Adrenal gland (tissue), 12 donors: ENCODE results near the gene ZNF124. TPM values are rescaled to one million over a fixed set of nuclear protein-coding genes. Genes with fewer than 3 reads are reported as not detected.
"Not testable (repeated sequence)": the region's sequence is repeated elsewhere in the genome, so short reads cannot be mapped to it uniquely, and the experiment has no call there.

Experiments
- DNase-seq, 7 donors: peaks; one replicate each; pipeline ENCODE4 v3.0.0-alpha.2; 2019 to 2020
- H3K27ac ChIP-seq, 5 donors: fragments of 200-600 bp; sonication (generic) in 4 of 5; 1 replicate in 3 of 5; 2 replicates in 2 of 5; pipeline versions ENCODE4 v1.5.1 to v1.8.0; 2016 to 2020; ENCODE audit warnings: mild to moderate bottlenecking in 1 of 5
- H3K27me3 ChIP-seq: fragments of 200-600 bp; 2 replicates; pipeline ENCODE4 v1.8.0; 2021
- H3K36me3 ChIP-seq, 2 donors: fragments of 200-600 bp; replicated peaks in 1 of 2; 1 replicate in 1 of 2; 2 replicates in 1 of 2; pipeline versions ENCODE4 v1.5.1 to v1.8.0; 2018 to 2022
- H3K4me1 ChIP-seq, 2 donors: fragments of 200-600 bp; replicated peaks in 1 of 2; 1 replicate in 1 of 2; 2 replicates in 1 of 2; pipeline versions ENCODE4 v1.5.1 to v1.8.0; 2018 to 2021
- H3K4me3 ChIP-seq, 4 donors: fragments of 200-600 bp; sonication (generic) in 3 of 4; one replicate each; pipeline ENCODE4 v1.5.1; 2016 to 2018
- H3K9me3 ChIP-seq, 3 donors: fragments of 200-600 bp; sonication (generic) in 1 of 3; replicated peaks in 1 of 3; 1 replicate in 2 of 3; 2 replicates in 1 of 3; pipeline versions ENCODE4 v1.5.1 to v1.8.0; 2016 to 2021
- POLR2A ChIP-seq, 2 donors: fragments of 450-650 bp; IDR thresholded peaks; one replicate each; pipeline ENCODE4 v1.6.1; 2017; ENCODE audit warnings: antibody characterized with exemption in 2 of 2, mild to moderate bottlenecking in 2 of 2, moderate library complexity in 1 of 2
- whole genome bisulfite sequencing, 4 donors: extraction: QIAGEN DNeasy Blood & Tissue Kit in 2 of 4; methylation state at CpG; one replicate each; pipeline versions ENCODE4 v1.1.5 to v1.1.7; 2013 to 2017; 5-methylcytosine and 5-hydroxymethylcytosine counted together
- intact Hi-C, 2 donors: fragments of 100-400 bp; cut with DNase I; formaldehyde crosslinking; loops; one replicate each; pipeline versions ENCODE4 v1.14.1 to v1.15.0; 2022 to 2023
- polyA plus RNA-seq, 3 donors: library from polyadenylated mRNA; stranded (reverse); fragments of 200-250 nt in 2 of 3; fragments of 350-450 nt in 1 of 3; fragmentation: Illumina TruSeq in 1 of 3; extraction: RNeasy Lipid Tissue Mini Kit (QIAGEN cat#74804) in 1 of 3; gene quantifications; one replicate each; pipeline ENCODE4 v1.2.3, GENCODE V29; 2013 to 2014
- total RNA-seq, 9 donors: library from RNA; depleted of rRNA in 4 of 9; stranded (reverse); fragments of >200 nt in 4 of 9; fragments of 120-200 nt in 1 of 9; fragmentation: NEBNext Ultra II Directional in 1 of 9; extraction: Animal tissue kit (Norgen Biotek cat#: 25700) in 1 of 9; gene quantifications; one replicate each; pipeline versions ENCODE4 v1.1.0 to v1.2.4, GENCODE V29; 2013 to 2023
- TF ChIP-seq, protein P1 (sequence below), 6 experiments: fragments of 450-650 bp in 4 of 6; fragments of 200-600 bp in 2 of 6; sonication (generic) in 1 of 6; IDR thresholded peaks; 1 replicate in 5 of 6; 2 replicates in 1 of 6; pipeline versions ENCODE4 v1.5.1 to v1.8.0; 2016 to 2021; ENCODE audit warnings: antibody characterized with exemption in 6 of 6, mild to moderate bottlenecking in 2 of 6, moderate library complexity in 1 of 6
- donor health status: healthy with polysubstance abuse.
- donor health status: Bipolar disorder and iron deficiency.
- donor health status: DM: yes; HTN: yes; CAD: no.
- donor health status: DM: no; HTN: no; CAD: no.
- donor health status: DM: no; HTN: no; CAD: no.
- donor health status: DM: yes; HTN: yes; CAD: no.

ZNF124 gene
- total and polyA plus RNA-seq, 12 donors, result 0.97 to 24.8 (median 12.5) TPM

GRCh38 chr1:247147781-247148180 lies 24.0 kb downstream of the ZNF124 start:
- peaks cover 0 to 57% (median 0%) of the 10 kb centered on the region in 3 donors for H3K9me3 ChIP-seq
- intact Hi-C loops, result no loop called here
- no peaks in the 10 kb centered on the region for H3K36me3 ChIP-seq
- no peaks in the 10 kb centered on the region for H3K4me1 ChIP-seq
- WGBS, 4 donors, result 96 to 100% (median 98%) methylated on average over 2 of the region's 2 CpGs
- H3K27ac ChIP-seq, result no peak overlapping the region
- DNase-seq, result no peak
- TF ChIP-seq POLR2A (IDR thresholded peaks at IDR 0.05), result no peak
- TF ChIP-seq, protein P1, sequence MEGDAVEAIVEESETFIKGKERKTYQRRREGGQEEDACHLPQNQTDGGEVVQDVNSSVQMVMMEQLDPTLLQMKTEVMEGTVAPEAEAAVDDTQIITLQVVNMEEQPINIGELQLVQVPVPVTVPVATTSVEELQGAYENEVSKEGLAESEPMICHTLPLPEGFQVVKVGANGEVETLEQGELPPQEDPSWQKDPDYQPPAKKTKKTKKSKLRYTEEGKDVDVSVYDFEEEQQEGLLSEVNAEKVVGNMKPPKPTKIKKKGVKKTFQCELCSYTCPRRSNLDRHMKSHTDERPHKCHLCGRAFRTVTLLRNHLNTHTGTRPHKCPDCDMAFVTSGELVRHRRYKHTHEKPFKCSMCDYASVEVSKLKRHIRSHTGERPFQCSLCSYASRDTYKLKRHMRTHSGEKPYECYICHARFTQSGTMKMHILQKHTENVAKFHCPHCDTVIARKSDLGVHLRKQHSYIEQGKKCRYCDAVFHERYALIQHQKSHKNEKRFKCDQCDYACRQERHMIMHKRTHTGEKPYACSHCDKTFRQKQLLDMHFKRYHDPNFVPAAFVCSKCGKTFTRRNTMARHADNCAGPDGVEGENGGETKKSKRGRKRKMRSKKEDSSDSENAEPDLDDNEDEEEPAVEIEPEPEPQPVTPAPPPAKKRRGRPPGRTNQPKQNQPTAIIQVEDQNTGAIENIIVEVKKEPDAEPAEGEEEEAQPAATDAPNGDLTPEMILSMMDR (IDR thresholded peaks at IDR 0.05), result no peak
- no peak overlapping the region for H3K4me3 ChIP-seq
- H3K27me3 ChIP-seq, result no peaks in the 10 kb centered on the region

- H3K4me1 ChIP-seq, H3K36me3 ChIP-seq, H3K4me3 ChIP-seq, intact Hi-C loops, DNase-seq, H3K27ac ChIP-seq, H3K27me3 ChIP-seq: not testable (repeated sequence)
- 92 to 99% (median 97%) methylated on average over 10 of the region's 10 CpGs for WGBS, 4 donors
- H3K9me3 ChIP-seq, result peaks cover 0 to 54% (median 0%) of the 10 kb centered on the region in 3 donors
Measured at GRCh38 chr1:247147120-247147519, 24.7 kb downstream of the ZNF124 start.

- no peak overlapping the region for H3K4me3 ChIP-seq
- H3K9me3 ChIP-seq, result peaks cover 0 to 51% (median 0%) of the 10 kb centered on the region in 3 donors
- intact Hi-C loops, result no loop called here
- no peaks in the 10 kb centered on the region for H3K36me3 ChIP-seq
- DNase-seq, result no peak
- no peaks in the 10 kb centered on the region for H3K4me1 ChIP-seq
- 91 to 99% (median 97%) methylated on average over 3 of the region's 3 CpGs for WGBS, 4 donors
- H3K27ac ChIP-seq, result no peak overlapping the region
- no peaks in the 10 kb centered on the region for H3K27me3 ChIP-seq
- no peak for TF ChIP-seq POLR2A (IDR thresholded peaks at IDR 0.05)
- TF ChIP-seq, protein P1 (IDR thresholded peaks at IDR 0.05), result no peak
Measured at GRCh38 chr1:247146671-247147070, 25.1 kb downstream of the ZNF124 start.

- Histone ChIP-seq H3K27ac (no peak overlapping the region), H3K4me3 (no peak overlapping the region), H3K27me3 (no peaks in the 10 kb centered on the region), H3K9me3 (peaks cover 0 to 56% (median 0%) of the 10 kb centered on the region in 3 donors), H3K4me1 (no peaks in the 10 kb centered on the region), H3K36me3 (no peaks in the 10 kb centered on the region)
- DNase-seq, result no peak
- WGBS, 4 donors, result 91 to 98% (median 92%) methylated on average over 6 of the region's 6 CpGs
- TF ChIP-seq POLR2A (IDR thresholded peaks at IDR 0.05), result no peak
- TF ChIP-seq, protein P1 (IDR thresholded peaks at IDR 0.05), result no peak
- intact Hi-C loops, result no loop called here
Measured at GRCh38 chr1:247145279-247145678, 26.5 kb downstream of the ZNF124 start.

DNA sequence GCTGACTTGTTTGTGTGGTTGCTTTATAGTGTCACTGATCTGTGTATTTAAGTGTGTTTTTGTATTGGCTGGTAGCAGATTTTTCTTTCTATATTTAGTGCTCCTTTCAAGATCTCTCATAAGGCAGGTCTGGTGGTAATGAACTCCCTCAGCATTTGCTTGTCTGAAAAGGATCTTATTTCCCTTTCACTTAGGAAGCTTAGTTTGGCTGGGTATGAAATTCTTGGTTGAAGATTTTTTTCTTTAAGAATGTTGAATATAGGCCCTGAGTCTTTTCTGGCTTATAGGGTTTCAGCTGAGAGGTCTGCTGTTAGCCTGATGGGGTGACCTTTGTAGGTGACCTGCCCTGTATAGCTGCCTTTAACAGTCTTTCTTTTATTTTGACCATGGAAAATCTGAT lies 32.3 kb downstream of the ZNF124 start:
- H3K36me3 ChIP-seq, H3K4me1 ChIP-seq, H3K27me3 ChIP-seq, H3K4me3 ChIP-seq, intact Hi-C loops, DNase-seq, H3K27ac ChIP-seq: not testable (repeated sequence)
- H3K9me3 ChIP-seq, result peaks cover 0 to 64% (median 0%) of the 10 kb centered on the region in 3 donors
